ENCODE data around the gene UBA6.

DNA sequence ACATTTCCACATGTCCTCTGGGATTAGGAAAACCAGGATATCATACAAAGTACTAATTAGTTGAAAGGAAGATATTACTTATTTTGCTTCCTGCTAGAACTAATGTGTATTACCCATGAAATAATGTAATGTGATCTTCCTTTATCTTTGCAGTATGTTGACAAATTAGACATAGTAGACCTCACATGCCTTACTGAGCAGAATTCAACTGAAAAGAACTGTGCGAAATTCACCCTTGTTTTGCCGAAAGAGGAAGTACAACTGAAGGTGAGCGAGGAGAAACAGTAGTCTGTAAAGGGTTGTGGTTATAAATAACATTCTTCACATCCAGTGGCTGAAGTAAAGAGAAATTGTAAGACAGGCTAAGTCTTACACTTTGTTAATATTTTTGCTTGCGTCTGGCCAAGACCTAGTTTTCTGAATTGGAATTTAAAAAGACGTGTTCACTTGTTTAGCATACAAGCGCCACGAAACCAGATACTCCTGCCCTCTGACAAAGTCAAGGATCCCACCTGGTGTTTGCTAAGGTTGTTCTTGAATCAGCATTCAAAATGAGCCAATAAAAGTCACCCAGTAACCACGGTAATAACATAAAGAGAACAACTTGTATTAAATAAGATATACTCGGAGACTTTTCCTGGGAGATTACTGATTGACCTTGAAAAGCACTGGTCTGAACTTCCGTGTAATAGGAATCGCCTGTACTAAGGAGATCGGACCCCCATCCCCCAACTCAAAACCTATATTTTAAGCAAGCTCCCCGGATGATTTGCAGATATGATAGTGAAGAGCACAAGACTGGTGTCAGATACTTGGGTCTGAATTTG lies 125.5 kb downstream of the UBA6 start:
- TF ChIP-seq, protein P1, sequence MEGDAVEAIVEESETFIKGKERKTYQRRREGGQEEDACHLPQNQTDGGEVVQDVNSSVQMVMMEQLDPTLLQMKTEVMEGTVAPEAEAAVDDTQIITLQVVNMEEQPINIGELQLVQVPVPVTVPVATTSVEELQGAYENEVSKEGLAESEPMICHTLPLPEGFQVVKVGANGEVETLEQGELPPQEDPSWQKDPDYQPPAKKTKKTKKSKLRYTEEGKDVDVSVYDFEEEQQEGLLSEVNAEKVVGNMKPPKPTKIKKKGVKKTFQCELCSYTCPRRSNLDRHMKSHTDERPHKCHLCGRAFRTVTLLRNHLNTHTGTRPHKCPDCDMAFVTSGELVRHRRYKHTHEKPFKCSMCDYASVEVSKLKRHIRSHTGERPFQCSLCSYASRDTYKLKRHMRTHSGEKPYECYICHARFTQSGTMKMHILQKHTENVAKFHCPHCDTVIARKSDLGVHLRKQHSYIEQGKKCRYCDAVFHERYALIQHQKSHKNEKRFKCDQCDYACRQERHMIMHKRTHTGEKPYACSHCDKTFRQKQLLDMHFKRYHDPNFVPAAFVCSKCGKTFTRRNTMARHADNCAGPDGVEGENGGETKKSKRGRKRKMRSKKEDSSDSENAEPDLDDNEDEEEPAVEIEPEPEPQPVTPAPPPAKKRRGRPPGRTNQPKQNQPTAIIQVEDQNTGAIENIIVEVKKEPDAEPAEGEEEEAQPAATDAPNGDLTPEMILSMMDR (IDR thresholded peaks at IDR 0.05): no peak
- no peak for TF ChIP-seq POLR2AphosphoS5 (IDR thresholded peaks at IDR 0.05)

Measured in suprapubic skin (tissue), 3 donors.